ENCODE results near the gene ERC2. TPM values are rescaled to one million over a fixed set of nuclear protein-coding genes. Genes with fewer than 3 reads are reported as not detected.

The ERC2 gene
- total and polyA plus RNA-seq, 5 donors from 2014 or later, result not detected

DNA sequence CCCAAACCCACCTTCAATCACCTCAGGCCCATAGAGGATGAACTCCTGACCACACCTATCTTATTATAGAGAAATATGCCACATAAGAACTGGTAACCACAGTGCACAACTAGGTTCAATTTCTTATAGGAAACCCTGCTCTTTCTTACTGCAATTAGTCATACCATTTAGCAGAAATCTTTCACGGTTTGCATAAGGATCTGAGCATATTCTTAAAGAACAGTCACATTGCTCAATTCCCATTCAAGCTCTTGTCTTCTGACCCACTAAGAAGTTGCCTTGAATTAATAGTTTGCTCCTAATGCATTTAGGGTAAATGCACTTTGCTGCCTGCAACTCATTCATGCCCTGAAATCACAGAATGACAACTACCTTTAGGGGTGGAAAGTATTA, 9.2 kb downstream of the ERC2 start:
- Histone ChIP-seq H3K4me3 (ENCODE audit: low read depth, low read length) (no peak overlapping the region), H3K9me3 (ENCODE audit: control insufficient read depth in 2 of 2, low read length in 2 of 2) (no peaks in the 10 kb centered on the region), H3K27me3 (ENCODE audit: control insufficient read depth, insufficient read depth, low read length) (peaks cover 8% of the 10 kb centered on the region), H3K27ac (ENCODE audit: insufficient read depth, low read length, poor library complexity, severe bottlenecking) (no peak overlapping the region), H3K4me1 (ENCODE audit: control insufficient read depth, insufficient read depth, low read length, poor library complexity, severe bottlenecking) (no peaks in the 10 kb centered on the region), H3K36me3 (ENCODE audit: control insufficient read depth, insufficient read depth, low read length) (no peaks in the 10 kb centered on the region)
- Mint-ChIP-seq H3K9me3 (peaks cover 0 to 2% (median 0%) of the 10 kb centered on the region in 7 donors), H3K4me3 (no peak overlapping the region), H3K27me3 (peaks cover 4% of the 10 kb centered on the region), H3K4me1 (no peaks in the 10 kb centered on the region), H3K27ac (no peak overlapping the region), H3K36me3 (no peaks in the 10 kb centered on the region)
- no peak for ATAC-seq (ENCODE audit: low read depth in 2 of 2)
- no peak for DNase-seq

DNA sequence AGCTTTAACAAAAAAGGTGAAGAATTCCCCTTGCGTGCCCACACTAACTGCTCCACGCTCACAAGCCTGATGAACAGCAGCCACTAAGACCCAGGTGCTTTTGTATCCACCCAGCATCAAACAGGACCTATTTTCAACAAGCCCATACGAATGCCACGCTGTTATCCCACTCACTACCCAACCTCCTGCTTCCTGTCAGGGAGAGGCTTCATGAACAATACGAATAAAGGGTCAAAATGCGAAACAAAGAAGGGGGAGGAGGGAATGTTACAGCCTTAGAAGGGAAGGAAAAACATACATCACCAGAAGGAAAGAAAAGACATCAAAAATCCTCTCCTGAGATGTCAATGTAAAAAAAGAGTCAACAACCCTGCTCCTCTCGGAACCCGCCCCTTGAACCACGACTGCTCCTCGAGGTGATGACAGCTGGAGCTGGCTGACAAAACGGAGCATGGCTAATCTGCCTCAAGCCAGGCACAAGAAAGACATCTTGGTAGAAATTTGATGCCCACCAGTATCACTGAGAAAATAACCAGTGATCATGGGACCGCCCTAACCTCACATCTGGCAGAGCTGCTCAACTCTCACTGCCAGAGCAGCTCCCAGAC, 9.7 kb downstream of the ERC2 start:
- no peak for ATAC-seq (ENCODE audit: low read depth in 2 of 2)
- Histone ChIP-seq H3K27me3 (ENCODE audit: control insufficient read depth, insufficient read depth, low read length) (peaks cover 8% of the 10 kb centered on the region), H3K36me3 (ENCODE audit: control insufficient read depth, insufficient read depth, low read length) (no peaks in the 10 kb centered on the region), H3K9me3 (ENCODE audit: control insufficient read depth in 2 of 2, low read length in 2 of 2) (no peaks in the 10 kb centered on the region), H3K4me3 (ENCODE audit: low read depth, low read length) (no peak overlapping the region), H3K27ac (ENCODE audit: insufficient read depth, low read length, poor library complexity, severe bottlenecking) (no peak overlapping the region), H3K4me1 (ENCODE audit: control insufficient read depth, insufficient read depth, low read length, poor library complexity, severe bottlenecking) (no peaks in the 10 kb centered on the region)
- Mint-ChIP-seq H3K27me3 (no peaks in the 10 kb centered on the region), H3K4me1 (no peaks in the 10 kb centered on the region), H3K27ac (no peak overlapping the region), H3K4me3 (no peak overlapping the region), H3K36me3 (no peaks in the 10 kb centered on the region), H3K9me3 (peaks cover 0 to 2% (median 0%) of the 10 kb centered on the region in 7 donors)
- DNase-seq, result no peak

DNA sequence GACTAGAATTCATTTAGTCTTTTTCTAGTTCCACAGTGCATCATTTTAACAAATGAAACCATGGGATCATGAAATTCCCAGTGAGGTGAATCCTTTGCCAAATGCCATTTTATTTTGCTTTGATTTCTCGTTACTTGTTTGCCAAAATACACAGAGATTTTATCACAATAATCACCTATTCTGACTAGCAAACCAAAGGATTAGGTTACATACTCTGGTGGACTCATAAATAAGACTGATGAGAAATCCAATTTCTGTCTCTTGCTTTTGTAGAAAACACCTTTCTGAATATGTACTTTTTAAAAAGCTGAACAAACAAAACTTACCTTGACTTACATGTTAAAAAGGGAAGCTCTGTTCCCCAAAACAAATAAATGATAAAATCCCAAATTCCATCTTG, 12.2 kb downstream of the ERC2 start:
- ATAC-seq (ENCODE audit: low read depth in 2 of 2) (no peak), DNase-seq (no peak)
- H3K4me3 Mint-ChIP-seq, result no peak overlapping the region
- no peak overlapping the region for H3K27ac ChIP-seq (ENCODE audit: insufficient read depth, low read length, poor library complexity, severe bottlenecking)
- H3K9me3 ChIP-seq (ENCODE audit: control insufficient read depth in 2 of 2, low read length in 2 of 2), result no peaks in the 10 kb centered on the region
- H3K4me3 ChIP-seq (ENCODE audit: low read depth, low read length), result no peak overlapping the region
- H3K4me1 Mint-ChIP-seq, result no peaks in the 10 kb centered on the region
- no peak overlapping the region for H3K27ac Mint-ChIP-seq
- H3K27me3 ChIP-seq (ENCODE audit: control insufficient read depth, insufficient read depth, low read length), result peaks cover 4% of the 10 kb centered on the region
- H3K4me1 ChIP-seq (ENCODE audit: control insufficient read depth, insufficient read depth, low read length, poor library complexity, severe bottlenecking), result no peaks in the 10 kb centered on the region
- H3K9me3 Mint-ChIP-seq, result peaks cover 0 to 1% (median 0%) of the 10 kb centered on the region in 7 donors
- H3K27me3 Mint-ChIP-seq, result peaks cover 8% of the 10 kb centered on the region
- no peaks in the 10 kb centered on the region for H3K36me3 Mint-ChIP-seq
- H3K36me3 ChIP-seq (ENCODE audit: control insufficient read depth, insufficient read depth, low read length), result no peaks in the 10 kb centered on the region

DNA sequence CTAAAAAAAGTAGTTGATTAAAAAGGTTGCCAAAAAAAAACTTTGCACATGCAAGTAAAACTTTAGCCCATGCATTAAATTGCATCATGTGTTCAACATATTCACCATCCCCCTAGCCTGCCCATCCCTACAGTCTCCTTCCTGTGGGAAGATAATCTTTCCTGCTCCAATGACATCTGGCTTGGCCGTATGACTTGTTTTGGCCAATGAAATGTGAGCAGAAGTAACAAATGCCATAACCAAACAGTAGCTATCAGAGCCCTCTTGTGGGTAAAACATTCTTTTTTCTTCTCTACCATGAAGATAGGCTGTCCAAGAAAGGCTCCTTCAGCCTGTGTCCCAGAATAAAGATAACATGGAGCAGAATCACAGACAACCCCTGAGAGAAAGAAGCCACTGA, 15.3 kb downstream of the ERC2 start:
- ATAC-seq (ENCODE audit: low read depth in 2 of 2) (no peak), DNase-seq (no peak)
- Mint-ChIP-seq H3K27ac (no peak overlapping the region), H3K4me3 (no peak overlapping the region), H3K4me1 (no peaks in the 10 kb centered on the region), H3K36me3 (no peaks in the 10 kb centered on the region), H3K27me3 (peaks cover 10% of the 10 kb centered on the region), H3K9me3 (peaks cover 0 to 1% (median 0%) of the 10 kb centered on the region in 7 donors)
- Histone ChIP-seq H3K4me3 (ENCODE audit: low read depth, low read length) (no peak overlapping the region), H3K36me3 (ENCODE audit: control insufficient read depth, insufficient read depth, low read length) (no peaks in the 10 kb centered on the region), H3K27ac (ENCODE audit: insufficient read depth, low read length, poor library complexity, severe bottlenecking) (no peak overlapping the region), H3K27me3 (ENCODE audit: control insufficient read depth, insufficient read depth, low read length) (peaks cover 3% of the 10 kb centered on the region), H3K9me3 (ENCODE audit: control insufficient read depth in 2 of 2, low read length in 2 of 2) (no peaks in the 10 kb centered on the region), H3K4me1 (ENCODE audit: control insufficient read depth, insufficient read depth, low read length, poor library complexity, severe bottlenecking) (no peaks in the 10 kb centered on the region)

DNA sequence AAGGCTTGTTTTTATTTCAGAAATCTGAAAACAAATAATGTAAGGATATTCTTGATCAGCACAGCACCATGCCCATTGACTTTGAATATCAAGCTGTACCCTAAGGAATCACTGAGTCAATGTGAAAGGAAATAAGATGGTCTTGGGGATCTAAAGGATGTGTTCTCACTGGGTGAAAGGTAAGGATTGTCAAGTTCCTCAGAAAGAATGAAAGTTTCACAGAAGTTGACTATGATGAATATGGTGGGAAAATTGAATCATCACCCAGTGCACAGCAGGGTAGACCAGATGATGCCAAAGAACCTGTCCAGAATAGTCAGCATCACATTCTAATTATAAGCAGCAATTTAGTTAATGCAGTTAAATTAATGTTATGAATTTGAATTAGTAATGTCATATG, 16.2 kb downstream of the ERC2 start:
- DNase-seq (no peak), ATAC-seq (ENCODE audit: low read depth in 2 of 2) (no peak)
- no peak overlapping the region for H3K27ac Mint-ChIP-seq
- H3K4me1 ChIP-seq (ENCODE audit: control insufficient read depth, insufficient read depth, low read length, poor library complexity, severe bottlenecking), result no peaks in the 10 kb centered on the region
- H3K27me3 Mint-ChIP-seq, result peaks cover 10% of the 10 kb centered on the region
- no peaks in the 10 kb centered on the region for H3K4me1 Mint-ChIP-seq
- no peak overlapping the region for H3K4me3 Mint-ChIP-seq
- H3K4me3 ChIP-seq (ENCODE audit: low read depth, low read length), result no peak overlapping the region
- no peaks in the 10 kb centered on the region for H3K9me3 ChIP-seq (ENCODE audit: control insufficient read depth in 2 of 2, low read length in 2 of 2)
- H3K36me3 Mint-ChIP-seq, result no peaks in the 10 kb centered on the region
- H3K9me3 Mint-ChIP-seq, result peaks cover 0 to 1% (median 0%) of the 10 kb centered on the region in 7 donors
- H3K27ac ChIP-seq (ENCODE audit: insufficient read depth, low read length, poor library complexity, severe bottlenecking), result no peak overlapping the region
- H3K36me3 ChIP-seq (ENCODE audit: control insufficient read depth, insufficient read depth, low read length), result no peaks in the 10 kb centered on the region
- H3K27me3 ChIP-seq (ENCODE audit: control insufficient read depth, insufficient read depth, low read length), result peaks cover 3% of the 10 kb centered on the region

DNA sequence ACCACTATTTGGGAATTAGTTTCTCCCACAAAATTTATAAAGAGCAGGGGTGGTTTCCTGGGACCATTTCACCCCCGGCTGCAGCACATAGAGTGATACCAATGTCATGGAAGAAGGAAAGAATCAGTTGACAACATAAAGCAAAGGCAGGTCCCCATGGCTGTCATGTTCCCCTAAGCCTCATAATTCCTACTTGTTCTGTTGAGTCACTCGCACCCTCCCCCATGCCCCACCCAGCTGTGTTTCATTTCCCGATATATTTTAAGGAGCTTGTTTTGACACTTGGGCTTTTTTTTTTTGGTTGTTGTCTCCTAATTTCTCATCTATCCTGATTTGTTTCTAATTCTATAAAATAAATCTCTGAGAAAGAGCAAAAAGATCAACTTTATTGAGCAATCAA, 24.9 kb downstream of the ERC2 start:
- no peak overlapping the region for H3K27ac Mint-ChIP-seq
- no peak for ATAC-seq (ENCODE audit: low read depth in 2 of 2)
- H3K9me3 ChIP-seq (ENCODE audit: control insufficient read depth in 2 of 2, low read length in 2 of 2), result peaks cover 0 to 3% of the 10 kb centered on the region in 2 experiments
- no peaks in the 10 kb centered on the region for H3K4me1 ChIP-seq (ENCODE audit: control insufficient read depth, insufficient read depth, low read length, poor library complexity, severe bottlenecking)
- H3K4me1 Mint-ChIP-seq, result no peaks in the 10 kb centered on the region
- H3K4me3 ChIP-seq (ENCODE audit: low read depth, low read length), result no peak overlapping the region
- peaks cover 0 to 9% (median 4%) of the 10 kb centered on the region in 7 donors for H3K9me3 Mint-ChIP-seq
- H3K4me3 Mint-ChIP-seq, result no peak overlapping the region
- H3K27me3 ChIP-seq (ENCODE audit: control insufficient read depth, insufficient read depth, low read length), result no peaks in the 10 kb centered on the region
- no peak overlapping the region for H3K27ac ChIP-seq (ENCODE audit: insufficient read depth, low read length, poor library complexity, severe bottlenecking)
- no peaks in the 10 kb centered on the region for H3K36me3 ChIP-seq (ENCODE audit: control insufficient read depth, insufficient read depth, low read length)
- no peak for DNase-seq
- no peaks in the 10 kb centered on the region for H3K36me3 Mint-ChIP-seq
- peaks cover 11% of the 10 kb centered on the region for H3K27me3 Mint-ChIP-seq

DNA sequence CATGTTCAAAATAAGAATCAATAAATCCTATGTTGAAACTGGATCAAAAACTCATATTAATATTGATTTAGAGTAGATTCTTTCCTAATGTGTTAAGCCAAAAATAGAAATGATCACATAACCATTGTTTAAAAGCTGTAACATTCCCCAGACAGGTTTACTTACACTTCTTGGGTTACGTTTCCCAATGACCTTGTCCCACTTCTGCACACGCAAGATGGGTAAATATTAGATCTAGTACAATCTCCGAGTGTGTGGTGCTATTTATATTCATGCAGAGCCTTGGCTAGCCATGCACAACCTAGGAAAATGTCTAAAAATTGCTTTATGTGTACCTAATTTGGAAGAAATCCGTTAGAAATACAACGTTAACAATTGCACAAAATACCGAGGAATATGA, 39.6 kb downstream of the ERC2 start:
- no peak overlapping the region for H3K4me3 Mint-ChIP-seq
- H3K27ac Mint-ChIP-seq, result no peak overlapping the region
- no peak for DNase-seq
- Histone ChIP-seq H3K4me3 (ENCODE audit: low read depth, low read length) (no peak overlapping the region), H3K36me3 (ENCODE audit: control insufficient read depth, insufficient read depth, low read length) (no peaks in the 10 kb centered on the region), H3K27ac (ENCODE audit: insufficient read depth, low read length, poor library complexity, severe bottlenecking) (no peak overlapping the region), H3K9me3 (ENCODE audit: control insufficient read depth in 2 of 2, low read length in 2 of 2) (peaks cover 0 to 2% of the 10 kb centered on the region in 2 experiments), H3K27me3 (ENCODE audit: control insufficient read depth, insufficient read depth, low read length) (peaks cover 2% of the 10 kb centered on the region), H3K4me1 (ENCODE audit: control insufficient read depth, insufficient read depth, low read length, poor library complexity, severe bottlenecking) (no peaks in the 10 kb centered on the region)
- H3K9me3 Mint-ChIP-seq, result peaks cover 0 to 7% (median 2%) of the 10 kb centered on the region in 7 donors
- H3K4me1 Mint-ChIP-seq, result no peaks in the 10 kb centered on the region
- no peak for ATAC-seq (ENCODE audit: low read depth in 2 of 2)
- no peaks in the 10 kb centered on the region for H3K36me3 Mint-ChIP-seq
- peaks cover 9% of the 10 kb centered on the region for H3K27me3 Mint-ChIP-seq

DNA sequence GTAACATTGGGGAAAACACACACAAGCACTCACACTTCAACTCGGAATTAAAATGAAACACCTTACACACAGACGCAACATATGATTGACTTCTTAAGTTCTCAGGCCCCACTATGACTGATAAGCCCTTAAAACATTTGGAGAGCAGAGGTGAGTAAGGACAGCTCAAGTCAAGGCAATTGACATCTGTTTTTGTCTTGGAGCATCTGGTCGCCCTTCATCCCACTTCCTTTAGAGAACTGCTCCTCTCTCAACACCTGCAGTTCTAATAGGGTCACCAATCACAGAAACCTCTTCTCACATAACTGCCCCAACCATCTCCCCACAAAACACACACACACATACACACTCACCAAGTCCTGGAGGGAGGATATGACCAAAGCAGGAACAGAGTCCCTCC, 43.4 kb downstream of the ERC2 start:
- Mint-ChIP-seq H3K36me3 (no peaks in the 10 kb centered on the region), H3K27me3 (peaks cover 4% of the 10 kb centered on the region), H3K9me3 (peaks cover 0 to 4% (median 2%) of the 10 kb centered on the region in 7 donors), H3K4me1 (no peaks in the 10 kb centered on the region), H3K27ac (no peak overlapping the region), H3K4me3 (no peak overlapping the region)
- no peaks in the 10 kb centered on the region for H3K9me3 ChIP-seq (ENCODE audit: control insufficient read depth in 2 of 2, low read length in 2 of 2)
- no peaks in the 10 kb centered on the region for H3K36me3 ChIP-seq (ENCODE audit: control insufficient read depth, insufficient read depth, low read length)
- no peak overlapping the region for H3K27ac ChIP-seq (ENCODE audit: insufficient read depth, low read length, poor library complexity, severe bottlenecking)
- no peaks in the 10 kb centered on the region for H3K4me1 ChIP-seq (ENCODE audit: control insufficient read depth, insufficient read depth, low read length, poor library complexity, severe bottlenecking)
- no peaks in the 10 kb centered on the region for H3K27me3 ChIP-seq (ENCODE audit: control insufficient read depth, insufficient read depth, low read length)
- no peak overlapping the region for H3K4me3 ChIP-seq (ENCODE audit: low read depth, low read length)
- no peak for ATAC-seq (ENCODE audit: low read depth in 2 of 2)
- DNase-seq, result no peak

All from CD4-positive, CD25-positive, alpha-beta regulatory T cell (primary cell).